Endothelial cell of umbilical vein (primary cell): ENCODE data around the gene NEK2.

ENCODE experiments used
- CTCF ChIP-seq, 2 donors: IDR thresholded peaks; 1 replicate in 1 of 2; 2 replicates in 1 of 2; pipeline ENCODE4 v1.5.1; 2011; ENCODE audit warnings: low read length in 2 of 2, mild to moderate bottlenecking in 2 of 2, moderate library complexity in 2 of 2, control low read depth in 1 of 2, inconsistent platforms in 1 of 2, low read depth in 1 of 2; ENCODE audit not compliant: insufficient read depth in 1 of 2; ENCODE audit errors: extremely low read depth in 1 of 2
- EZH2 ChIP-seq: IDR thresholded peaks from 2 replicates; pipeline ENCODE4 v1.6.1; 2012; ENCODE audit warnings: borderline replicate concordance, low read depth, mild to moderate bottlenecking, moderate library complexity, low read length, inconsistent platforms; ENCODE audit not compliant: severe bottlenecking
- FOS ChIP-seq: IDR thresholded peaks from 2 replicates; pipeline ENCODE4 v1.6.1; 2011; ENCODE audit warnings: mild to moderate bottlenecking, low read length, moderate library complexity, borderline replicate concordance; ENCODE audit not compliant: insufficient read depth
- JUN ChIP-seq: IDR thresholded peaks from 2 replicates; pipeline ENCODE4 v1.6.1; 2011; ENCODE audit warnings: borderline replicate concordance, low read depth; ENCODE audit not compliant: insufficient read length, insufficient read depth
- MYC ChIP-seq: IDR thresholded peaks from one replicate; pipeline ENCODE4 v1.6.1; 2011; ENCODE audit warnings: mild to moderate bottlenecking, low read depth, low read length
- POLR2A ChIP-seq: IDR thresholded peaks from 2 replicates; pipeline ENCODE4 v1.6.1; 2012; ENCODE audit warnings: low read depth, mild to moderate bottlenecking, control low read depth, low read length
- POLR2AphosphoS5 ChIP-seq: IDR thresholded peaks from 2 replicates; pipeline ENCODE4 v1.6.1; 2012; ENCODE audit warnings: low read depth, mild to moderate bottlenecking, control low read depth, low read length, moderate library complexity; ENCODE audit not compliant: insufficient read depth

GRCh38 chr1:211641044-211641800, 34.2 kb downstream of the NEK2 start:
- TF ChIP-seq CTCF (IDR thresholded peaks at IDR 0.05; ENCODE audit: extremely low read depth in 1 of 2, insufficient read depth in 1 of 2, low read depth in 1 of 2, low read length in 2 of 2) (no peak), EZH2 (no peak), POLR2AphosphoS5 (no peak), MYC (no peak), JUN (no peak), FOS (no peak), POLR2A (no peak)
